GM12878 (cell line): ENCODE measurements around the gene RPLP2. TPM values are rescaled to one million over a fixed set of nuclear protein-coding genes. Genes with fewer than 3 reads are reported as not detected.

Experiments
- ATF2 ChIP-seq: IDR thresholded peaks from 2 replicates; pipeline ENCODE4 v1.6.1; 2012; ENCODE audit warnings: low read length, inconsistent platforms
- CHD4 ChIP-seq: fragments of 200-600 bp; sonication (generic); IDR thresholded peaks from 2 replicates; pipeline ENCODE4 v1.6.1; 2016; ENCODE audit warnings: mild to moderate bottlenecking
- EZH2 ChIP-seq: IDR thresholded peaks from 2 replicates; pipeline ENCODE4 v1.6.1; 2012; ENCODE audit warnings: low read depth, mild to moderate bottlenecking, control low read depth, inconsistent platforms, low read length, borderline replicate concordance; ENCODE audit not compliant: control insufficient read depth
- HSF1 ChIP-seq: fragments of 150-350 bp; IDR thresholded peaks from 2 replicates; pipeline ENCODE4 v1.6.1; 2014; ENCODE audit warnings: mild to moderate bottlenecking, low read depth, low read length
- JUND ChIP-seq: IDR thresholded peaks from 2 replicates; pipeline ENCODE4 v1.6.1; 2012; ENCODE audit warnings: low read depth, mild to moderate bottlenecking, low read length, improper control_type of control experiment, moderate library complexity
- MLLT1 ChIP-seq: fragments of 450-650 bp; IDR thresholded peaks from 2 replicates; pipeline ENCODE4 v1.6.1; 2016; ENCODE audit warnings: mild to moderate bottlenecking
- NFIC ChIP-seq: IDR thresholded peaks from 2 replicates; pipeline ENCODE4 v1.6.1; 2012; ENCODE audit warnings: low read depth, mild to moderate bottlenecking, inconsistent platforms, low read length, moderate library complexity
- PBX3 ChIP-seq: IDR thresholded peaks from 2 replicates; pipeline ENCODE4 v1.6.1; 2011; ENCODE audit warnings: mild to moderate bottlenecking, low read depth, low read length, moderate library complexity; ENCODE audit not compliant: insufficient replicate concordance
- RBBP5 ChIP-seq: fragments of 200-600 bp; sonication (generic); conservative IDR thresholded peaks from 2 replicates; pipeline ENCODE4 v1.6.1; 2016
- SREBF1 ChIP-seq: IDR thresholded peaks from 2 replicates; pipeline ENCODE4 v1.6.1; 2012; ENCODE audit warnings: mild to moderate bottlenecking, low read length
- SREBF2 ChIP-seq: IDR thresholded peaks from 2 replicates; pipeline ENCODE4 v1.6.1; 2012; ENCODE audit warnings: mild to moderate bottlenecking, low read length
- polyA plus RNA-seq, 11 experiments: library from polyadenylated mRNA; depleted of rRNA in 4 of 11; unstranded in 6 of 11; stranded (reverse) in 5 of 11; fragments of >200 nt; fragmentation: Nextera tagmentation in 4 of 11; fragmentation: Illumina TruSeq in 1 of 11; extraction: Ambion mirVana in 4 of 11; extraction: Trizol in 1 of 11; gene quantifications; 1 replicate in 1 of 11; 2 replicates in 10 of 11; pipeline versions ENCODE4 v1.2.1 to v1.2.3, GENCODE V29; 2011 to 2016; ENCODE audit warnings: inconsistent platforms in 2 of 11, missing spikeins in 2 of 11, low read depth in 1 of 11
- total RNA-seq, 4 experiments: library from RNA; depleted of rRNA in 3 of 4; stranded (reverse); fragments of >200 nt in 3 of 4; fragmentation: Illumina TruSeq in 1 of 4; extraction: Trizol in 1 of 4; gene quantifications; 2 replicates each; pipeline versions ENCODE4 v1.2.1 to v1.2.3, GENCODE V29; 2013 to 2021

RPLP2 gene
- total and polyA plus RNA-seq, 10 of the 15 experiments (the other 5 are each of a cell fraction or from before 2014, with no cell fraction given), result 488 to 3,558 (median 1,481) TPM

- TF ChIP-seq ATF2 (no peak), CHD4 (no peak), EZH2 (no peak), MLLT1 (no peak), RBBP5 (no peak), NFIC (no peak), SREBF1 (no peak), PBX3 (no peak), JUND (no peak), SREBF2 (no peak), HSF1 (no peak)
Measured at GRCh38 chr11:787084-787675, 22.6 kb upstream of the RPLP2 start (continued).
